M059J (cell line): ENCODE data around the gene GPR153. TPM values are rescaled to one million over a fixed set of nuclear protein-coding genes. Genes with fewer than 3 reads are reported as not detected.
A peak's percentile ranks its signal among the peaks of the same experiment; 100 is the strongest.

Experiments
- DNase-seq: peaks from one replicate; pipeline ENCODE4 v3.0.0-alpha.2; 2012; ENCODE audit warnings: low read depth
- total RNA-seq: library from RNA; depleted of rRNA; stranded (reverse); fragments of >200 nt; shearing (Covaris generic); gene quantifications from 2 replicates; pipeline ENCODE4 v1.2.3, GENCODE V29; 2014; rRNA removed

Gene GPR153
- total RNA-seq, 1 experiment from 2014 or later, result 9.1 TPM

- DNase-seq, result no peak
Measured at GRCh38 chr1:6202256-6202655, 58.6 kb downstream of the GPR153 start.

GRCh38 chr1:6200188-6200809 lies 60.6 kb downstream of the GPR153 start:
- no peak for DNase-seq

- DNase-seq, result peak; percentile 100
Measured at GRCh38 chr1:6199298-6200187, 61.4 kb downstream of the GPR153 start, which contains the start of gene RPL22. RPL22 (minus strand) TSS chr1:6199595; CDS start chr1:6199573, 22 bp downstream.

- no peak for DNase-seq
Measured at GRCh38 chr1:6198646-6199297, 62.1 kb downstream of the GPR153 start.

GRCh38 chr1:6197746-6198427 lies 63.0 kb downstream of the GPR153 start:
- no peak for DNase-seq

Other genes starting within 250 kb of the GPR153 start
- gene KCNAB2, start 215.2 kb downstream of the GPR153 start, total RNA-seq, result 9.2 and 13.7 TPM in 2 replicates
- gene CHD5, start 80.8 kb downstream of the GPR153 start, total RNA-seq, result 0.07 TPM in 1 of 2 replicates, not detected in the other
- gene RPL22, start 61.5 kb downstream of the GPR153 start, total RNA-seq, result 135 and 162 TPM in 2 replicates
- 0.91 and 3.9 TPM in 2 replicates for gene RNF207, start 55.0 kb downstream of the GPR153 start, total RNA-seq
- 99.6 and 153 TPM in 2 replicates for gene ICMT, start 25.1 kb downstream of the GPR153 start, total RNA-seq
- not detected in 2 replicates for gene HES3, start 16.9 kb downstream of the GPR153 start, total RNA-seq
- 102 and 113 TPM in 2 replicates for gene ACOT7, start 132.7 kb upstream of the GPR153 start, total RNA-seq
- gene HES2, start 158.8 kb upstream of the GPR153 start, total RNA-seq, result 0.47 and 1.0 TPM in 2 replicates
- gene ESPN, start 163.7 kb upstream of the GPR153 start, total RNA-seq, result 0.02 TPM in 1 of 2 replicates, not detected in the other
- gene TNFRSF25, start 205.1 kb upstream of the GPR153 start, total RNA-seq, result 8.7 and 9.1 TPM in 2 replicates
- gene PLEKHG5, start 230.6 kb upstream of the GPR153 start, total RNA-seq, result 3.9 and 11.2 TPM in 2 replicates